ENCODE measurements around the gene CLMN.

DNA sequence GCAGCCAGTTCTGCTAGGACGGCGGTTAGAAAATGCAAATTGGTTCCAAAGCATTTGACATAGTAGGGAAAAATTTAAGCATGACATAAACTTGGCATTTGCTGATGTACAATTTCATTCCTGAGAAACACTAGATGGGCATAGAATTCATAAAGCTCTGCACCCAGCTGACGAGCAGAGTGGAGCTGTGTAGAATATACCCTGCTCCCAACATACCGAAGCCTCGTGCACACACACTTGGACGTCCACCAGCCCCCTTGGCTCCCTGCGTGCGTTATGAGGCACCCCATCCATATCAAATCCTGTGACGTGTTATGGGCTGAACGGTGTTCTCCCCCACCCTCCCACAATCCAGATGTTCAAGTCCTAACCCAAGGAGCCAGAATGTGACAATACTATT is 65.4 kb downstream of the CLMN start:
- TF ChIP-seq EGR1 (IDR thresholded peaks at IDR 0.05; ENCODE audit: low read depth) (no peak), ZNF274 (IDR thresholded peaks at IDR 0.05; ENCODE audit: low read depth, low read length) (no peak), CEBPB (IDR thresholded peaks at IDR 0.05; ENCODE audit: low read depth) (no peak), SRF (IDR thresholded peaks at IDR 0.05; ENCODE audit: low read depth) (no peak)
- TF ChIP-seq, protein P1, sequence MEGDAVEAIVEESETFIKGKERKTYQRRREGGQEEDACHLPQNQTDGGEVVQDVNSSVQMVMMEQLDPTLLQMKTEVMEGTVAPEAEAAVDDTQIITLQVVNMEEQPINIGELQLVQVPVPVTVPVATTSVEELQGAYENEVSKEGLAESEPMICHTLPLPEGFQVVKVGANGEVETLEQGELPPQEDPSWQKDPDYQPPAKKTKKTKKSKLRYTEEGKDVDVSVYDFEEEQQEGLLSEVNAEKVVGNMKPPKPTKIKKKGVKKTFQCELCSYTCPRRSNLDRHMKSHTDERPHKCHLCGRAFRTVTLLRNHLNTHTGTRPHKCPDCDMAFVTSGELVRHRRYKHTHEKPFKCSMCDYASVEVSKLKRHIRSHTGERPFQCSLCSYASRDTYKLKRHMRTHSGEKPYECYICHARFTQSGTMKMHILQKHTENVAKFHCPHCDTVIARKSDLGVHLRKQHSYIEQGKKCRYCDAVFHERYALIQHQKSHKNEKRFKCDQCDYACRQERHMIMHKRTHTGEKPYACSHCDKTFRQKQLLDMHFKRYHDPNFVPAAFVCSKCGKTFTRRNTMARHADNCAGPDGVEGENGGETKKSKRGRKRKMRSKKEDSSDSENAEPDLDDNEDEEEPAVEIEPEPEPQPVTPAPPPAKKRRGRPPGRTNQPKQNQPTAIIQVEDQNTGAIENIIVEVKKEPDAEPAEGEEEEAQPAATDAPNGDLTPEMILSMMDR (IDR thresholded peaks at IDR 0.05 in 2 of 3, conservative IDR thresholded peaks at IDR 0.05 in 1 of 3; ENCODE audit: borderline replicate concordance in 1 of 3, insufficient read depth in 1 of 3, low read depth in 2 of 3, low read length in 2 of 3): no peak
- TF ChIP-seq, protein P2, sequence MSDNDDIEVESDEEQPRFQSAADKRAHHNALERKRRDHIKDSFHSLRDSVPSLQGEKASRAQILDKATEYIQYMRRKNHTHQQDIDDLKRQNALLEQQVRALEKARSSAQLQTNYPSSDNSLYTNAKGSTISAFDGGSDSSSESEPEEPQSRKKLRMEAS (IDR thresholded peaks at IDR 0.05): no peak
